ENCODE results near the gene TOMM22. TPM values are rescaled to one million over a fixed set of nuclear protein-coding genes. Genes with fewer than 3 reads are reported as not detected.

TOMM22 gene
- polyA plus RNA-seq, 2 of the 4 experiments (the other 2 are of a cell fraction) = 63.2 to 68.4 TPM

DNA sequence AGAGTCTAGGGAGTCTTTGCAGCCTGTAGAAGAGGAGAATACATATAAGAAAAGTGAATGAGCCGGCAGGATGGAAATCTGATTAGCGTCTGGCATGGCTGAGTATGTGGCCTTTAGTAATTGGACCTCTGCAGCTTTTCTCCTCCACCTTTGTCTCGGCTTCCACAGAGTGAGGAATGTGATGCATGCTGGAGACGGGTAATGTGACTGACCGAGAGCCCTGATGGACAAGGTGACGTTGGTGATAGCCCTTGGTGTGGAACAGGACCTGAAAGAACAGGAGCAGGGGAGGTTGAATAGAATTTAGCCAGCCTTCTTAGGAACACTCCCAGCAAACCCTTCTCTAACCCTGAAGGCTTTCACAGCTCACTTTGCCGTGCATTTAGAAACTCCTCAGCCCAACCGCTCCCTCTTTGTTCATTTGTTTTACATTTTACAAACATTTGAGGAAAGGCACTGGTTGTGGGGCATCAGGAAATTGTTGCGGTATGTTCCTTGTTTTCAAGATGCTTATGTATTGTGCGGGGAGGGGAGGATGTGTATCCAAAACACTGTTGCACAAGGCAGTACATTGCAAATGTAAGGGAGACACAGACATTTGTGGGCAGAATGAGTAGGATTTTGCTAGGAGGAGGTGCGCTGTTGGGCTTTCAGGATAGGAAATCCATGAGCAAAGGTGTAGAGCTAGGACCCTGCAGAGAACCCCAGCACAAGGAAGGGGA, 30.9 kb downstream of the TOMM22 start (continued):
- TF ChIP-seq, protein P1, sequence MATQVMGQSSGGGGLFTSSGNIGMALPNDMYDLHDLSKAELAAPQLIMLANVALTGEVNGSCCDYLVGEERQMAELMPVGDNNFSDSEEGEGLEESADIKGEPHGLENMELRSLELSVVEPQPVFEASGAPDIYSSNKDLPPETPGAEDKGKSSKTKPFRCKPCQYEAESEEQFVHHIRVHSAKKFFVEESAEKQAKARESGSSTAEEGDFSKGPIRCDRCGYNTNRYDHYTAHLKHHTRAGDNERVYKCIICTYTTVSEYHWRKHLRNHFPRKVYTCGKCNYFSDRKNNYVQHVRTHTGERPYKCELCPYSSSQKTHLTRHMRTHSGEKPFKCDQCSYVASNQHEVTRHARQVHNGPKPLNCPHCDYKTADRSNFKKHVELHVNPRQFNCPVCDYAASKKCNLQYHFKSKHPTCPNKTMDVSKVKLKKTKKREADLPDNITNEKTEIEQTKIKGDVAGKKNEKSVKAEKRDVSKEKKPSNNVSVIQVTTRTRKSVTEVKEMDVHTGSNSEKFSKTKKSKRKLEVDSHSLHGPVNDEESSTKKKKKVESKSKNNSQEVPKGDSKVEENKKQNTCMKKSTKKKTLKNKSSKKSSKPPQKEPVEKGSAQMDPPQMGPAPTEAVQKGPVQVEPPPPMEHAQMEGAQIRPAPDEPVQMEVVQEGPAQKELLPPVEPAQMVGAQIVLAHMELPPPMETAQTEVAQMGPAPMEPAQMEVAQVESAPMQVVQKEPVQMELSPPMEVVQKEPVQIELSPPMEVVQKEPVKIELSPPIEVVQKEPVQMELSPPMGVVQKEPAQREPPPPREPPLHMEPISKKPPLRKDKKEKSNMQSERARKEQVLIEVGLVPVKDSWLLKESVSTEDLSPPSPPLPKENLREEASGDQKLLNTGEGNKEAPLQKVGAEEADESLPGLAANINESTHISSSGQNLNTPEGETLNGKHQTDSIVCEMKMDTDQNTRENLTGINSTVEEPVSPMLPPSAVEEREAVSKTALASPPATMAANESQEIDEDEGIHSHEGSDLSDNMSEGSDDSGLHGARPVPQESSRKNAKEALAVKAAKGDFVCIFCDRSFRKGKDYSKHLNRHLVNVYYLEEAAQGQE (IDR thresholded peaks at IDR 0.05) = no peak
- no peak for TF ChIP-seq POLR2AphosphoS2 (conservative IDR thresholded peaks at IDR 0.05; ENCODE audit: low read length)
- TF ChIP-seq RFX5 (IDR thresholded peaks at IDR 0.05) = no peak

DNA sequence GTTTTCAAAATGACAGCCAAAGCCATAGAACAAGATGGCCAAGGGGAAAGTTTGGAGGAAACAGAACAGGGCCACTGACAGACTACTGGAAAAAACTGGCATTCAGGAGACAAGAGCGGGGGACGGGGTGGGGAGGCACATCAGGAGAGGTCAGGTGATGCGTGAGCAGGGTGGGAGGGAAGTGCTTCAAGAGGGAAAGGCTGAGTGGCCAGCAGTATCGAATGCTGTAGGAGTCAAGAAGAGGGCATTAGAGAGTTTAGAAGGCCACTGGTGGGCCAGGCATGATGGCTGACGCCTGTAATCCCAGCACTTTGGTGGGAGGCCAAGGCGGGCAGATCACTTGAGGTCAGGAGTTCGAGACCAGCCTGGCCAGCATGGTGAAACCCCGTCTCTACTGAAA, 32.2 kb downstream of the TOMM22 start:
- DNase-seq (ENCODE audit: low read depth in 1 of 2, low spot score in 1 of 2) (no peak), ATAC-seq (no peak), FAIRE-seq (no peak)
- CTCF ChIA-PET = interaction anchor here (1.2 to 1.7 kb wide), 2 partner anchors 55 to 202 kb away, joined by 3 to 4 read pairs; no protein-coding TSS in a partner anchor
- Histone ChIP-seq H3K27ac (no peak overlapping the region), H3K9me3 (no peaks in the 10 kb centered on the region), H3K4me3 (no peak overlapping the region), H3K4me1 (peaks cover 10% of the 10 kb centered on the region), H3K4me2 (no peak overlapping the region)
- WGBS (ENCODE audit: missing lambda C conversion rate) = 93% methylated on average over 8 of the region's 8 CpGs
- TF ChIP-seq, protein P2, sequence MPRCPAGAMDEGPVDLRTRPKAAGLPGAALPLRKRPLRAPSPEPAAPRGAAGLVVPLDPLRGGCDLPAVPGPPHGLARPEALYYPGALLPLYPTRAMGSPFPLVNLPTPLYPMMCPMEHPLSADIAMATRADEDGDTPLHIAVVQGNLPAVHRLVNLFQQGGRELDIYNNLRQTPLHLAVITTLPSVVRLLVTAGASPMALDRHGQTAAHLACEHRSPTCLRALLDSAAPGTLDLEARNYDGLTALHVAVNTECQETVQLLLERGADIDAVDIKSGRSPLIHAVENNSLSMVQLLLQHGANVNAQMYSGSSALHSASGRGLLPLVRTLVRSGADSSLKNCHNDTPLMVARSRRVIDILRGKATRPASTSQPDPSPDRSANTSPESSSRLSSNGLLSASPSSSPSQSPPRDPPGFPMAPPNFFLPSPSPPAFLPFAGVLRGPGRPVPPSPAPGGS (IDR thresholded peaks at IDR 0.05) = no peak
- TF ChIP-seq MYC (IDR thresholded peaks at IDR 0.05; ENCODE audit: borderline replicate concordance, low read length) = no peak
- no peak for TF ChIP-seq NR3C1 (IDR thresholded peaks at IDR 0.05)
- TF ChIP-seq ZFP36 (IDR thresholded peaks at IDR 0.05; ENCODE audit: borderline replicate concordance, partially characterized antibody) = no peak
- TF ChIP-seq POLR2AphosphoS2 (conservative IDR thresholded peaks at IDR 0.05; ENCODE audit: low read length) = no peak
- no peak for TF ChIP-seq CBX2 (IDR thresholded peaks at IDR 0.05; ENCODE audit: borderline replicate concordance, low read depth)
- TF ChIP-seq HOXA7 (CRISPR knock-in tag; IDR thresholded peaks at IDR 0.05) = no peak
- no peak for TF ChIP-seq EHMT2 (IDR thresholded peaks at IDR 0.05; ENCODE audit: low read depth)
- TF ChIP-seq, protein P3, sequence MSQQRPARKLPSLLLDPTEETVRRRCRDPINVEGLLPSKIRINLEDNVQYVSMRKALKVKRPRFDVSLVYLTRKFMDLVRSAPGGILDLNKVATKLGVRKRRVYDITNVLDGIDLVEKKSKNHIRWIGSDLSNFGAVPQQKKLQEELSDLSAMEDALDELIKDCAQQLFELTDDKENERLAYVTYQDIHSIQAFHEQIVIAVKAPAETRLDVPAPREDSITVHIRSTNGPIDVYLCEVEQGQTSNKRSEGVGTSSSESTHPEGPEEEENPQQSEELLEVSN (IDR thresholded peaks at IDR 0.05; ENCODE audit: borderline replicate concordance, low read depth) = no peak
- no peak for TF ChIP-seq BHLHE40 (IDR thresholded peaks at IDR 0.05; ENCODE audit: low read depth, low read length)
- POLR2A ChIA-PET = no interaction called here

DNA sequence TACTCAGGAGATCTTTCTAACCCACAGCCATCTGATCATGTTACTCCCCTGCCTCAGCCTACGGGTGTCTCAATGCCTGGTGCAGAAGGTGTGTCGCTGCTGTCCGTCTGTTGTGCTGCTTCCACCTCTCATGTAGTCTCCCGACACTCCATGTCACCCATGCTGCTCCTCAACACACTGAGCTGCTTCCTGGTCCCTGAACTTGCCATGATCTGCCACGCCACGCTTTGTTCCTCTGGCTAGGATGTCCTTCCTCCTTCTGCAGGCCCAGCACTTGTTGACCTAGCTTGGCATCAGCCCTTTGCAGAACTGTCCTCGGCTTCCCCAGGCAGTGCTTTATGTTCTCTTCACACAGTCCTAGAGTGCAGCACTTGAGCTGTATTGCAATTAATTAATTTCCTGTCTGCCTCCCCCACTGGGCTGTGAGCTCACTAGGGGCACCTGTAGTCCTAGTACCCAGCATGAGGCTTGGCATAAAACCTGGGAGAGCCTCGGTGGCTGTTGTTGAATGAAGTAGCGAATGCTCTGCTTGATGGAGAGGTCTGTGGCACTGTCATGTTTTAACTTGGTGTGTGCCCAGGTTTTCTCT, 33.5 kb downstream of the TOMM22 start:
- no peak for FAIRE-seq
- no peak for ATAC-seq
- TF ChIP-seq HDAC2 (IDR thresholded peaks at IDR 0.05) = no peak
- no peak for TF ChIP-seq RNF2 (IDR thresholded peaks at IDR 0.05; ENCODE audit: borderline replicate concordance, low read depth)
- TF ChIP-seq HOXB5 (CRISPR knock-in tag; IDR thresholded peaks at IDR 0.05) = no peak
- TF ChIP-seq, protein P2 (IDR thresholded peaks at IDR 0.05) = no peak
- TF ChIP-seq JUN (IDR thresholded peaks at IDR 0.05) = no peak
- TF ChIP-seq, protein P4, sequence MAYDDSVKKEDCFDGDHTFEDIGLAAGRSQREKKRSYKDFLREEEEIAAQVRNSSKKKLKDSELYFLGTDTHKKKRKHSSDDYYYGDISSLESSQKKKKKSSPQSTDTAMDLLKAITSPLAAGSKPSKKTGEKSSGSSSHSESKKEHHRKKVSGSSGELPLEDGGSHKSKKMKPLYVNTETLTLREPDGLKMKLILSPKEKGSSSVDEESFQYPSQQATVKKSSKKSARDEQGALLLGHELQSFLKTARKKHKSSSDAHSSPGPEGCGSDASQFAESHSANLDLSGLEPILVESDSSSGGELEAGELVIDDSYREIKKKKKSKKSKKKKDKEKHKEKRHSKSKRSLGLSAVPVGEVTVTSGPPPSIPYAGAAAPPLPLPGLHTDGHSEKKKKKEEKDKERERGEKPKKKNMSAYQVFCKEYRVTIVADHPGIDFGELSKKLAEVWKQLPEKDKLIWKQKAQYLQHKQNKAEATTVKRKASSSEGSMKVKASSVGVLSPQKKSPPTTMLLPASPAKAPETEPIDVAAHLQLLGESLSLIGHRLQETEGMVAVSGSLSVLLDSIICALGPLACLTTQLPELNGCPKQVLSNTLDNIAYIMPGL (CRISPR knock-in tag; IDR thresholded peaks at IDR 0.05; ENCODE audit: borderline replicate concordance) = no peak
- TF ChIP-seq ZC3H11A (IDR thresholded peaks at IDR 0.05) = no peak
- TF ChIP-seq, protein P1 (IDR thresholded peaks at IDR 0.05) = no peak

More for the DNA sequence above, 33.5 kb downstream of the TOMM22 start:
- POLR2A ChIA-PET = no interaction called here
- no peak overlapping the region for H3K4me2 ChIP-seq
- H3K4me1 ChIP-seq = peaks cover 15% of the 10 kb centered on the region
- CTCF ChIA-PET = interaction anchor here (1.4 to 2.5 kb wide), 3 partner anchors 9 to 54 kb away, joined by 4 to 13 read pairs (median 4); partner anchors contain the start of gene TOMM22
- 94% methylated on average over 7 of the region's 9 CpGs for WGBS (ENCODE audit: missing lambda C conversion rate)
- H3K4me3 ChIP-seq = no peak overlapping the region
- no peak overlapping the region for H3K27ac ChIP-seq
- H3K9me3 ChIP-seq = no peaks in the 10 kb centered on the region
- no peak for DNase-seq (ENCODE audit: low read depth in 1 of 2, low spot score in 1 of 2)

Data from A549 (cell line).